GM19035 (cell line): ENCODE results near the gene LGALS3BP.

Experiments used
- ATAC-seq: cut with Tn5 transposase; IDR thresholded peaks from one replicate; pipeline ENCODE4 v1.9.1; 2021; ENCODE audit not compliant: unreplicated experiment

LGALS3BP gene

DNA sequence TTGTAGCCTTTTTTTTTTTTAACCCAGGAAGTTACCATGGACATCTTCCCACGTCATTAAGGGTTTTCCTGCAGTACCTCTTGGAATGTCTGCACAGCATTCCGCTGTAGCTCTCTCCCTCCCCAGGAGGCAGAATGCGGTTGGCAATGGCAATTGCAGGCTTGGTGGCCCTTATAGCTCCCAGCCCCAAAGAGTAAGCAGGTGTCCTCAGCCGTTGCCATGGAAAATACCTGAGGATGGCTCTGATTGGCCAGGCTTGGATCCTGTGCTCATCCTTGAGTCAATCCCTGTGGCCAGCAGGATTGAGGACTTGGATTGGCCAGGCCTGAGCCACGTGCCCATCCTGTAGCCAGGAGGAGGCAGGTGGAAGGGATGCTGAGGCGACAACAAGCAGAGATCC lies 39.0 kb downstream of the LGALS3BP start:
- ATAC-seq, result no peak

DNA sequence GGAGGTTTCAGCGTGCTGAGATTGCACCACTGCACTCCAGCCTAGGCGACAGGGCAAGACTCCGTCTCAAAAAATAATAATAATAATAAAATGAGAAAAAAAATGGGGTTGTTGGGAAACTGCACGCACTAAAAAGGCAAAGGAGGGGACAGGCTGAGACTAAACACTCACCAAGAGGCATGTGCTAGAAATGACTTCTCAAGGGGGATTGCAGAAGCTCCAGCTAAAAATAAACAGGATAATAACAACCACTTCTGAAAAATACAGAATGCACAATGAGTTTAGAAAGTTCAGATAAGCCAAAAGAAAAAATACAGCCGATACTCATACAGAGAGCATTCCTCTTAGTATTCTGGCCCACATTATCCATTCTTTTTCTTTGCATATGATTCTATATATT lies 39.5 kb downstream of the LGALS3BP start:
- no peak for ATAC-seq

DNA sequence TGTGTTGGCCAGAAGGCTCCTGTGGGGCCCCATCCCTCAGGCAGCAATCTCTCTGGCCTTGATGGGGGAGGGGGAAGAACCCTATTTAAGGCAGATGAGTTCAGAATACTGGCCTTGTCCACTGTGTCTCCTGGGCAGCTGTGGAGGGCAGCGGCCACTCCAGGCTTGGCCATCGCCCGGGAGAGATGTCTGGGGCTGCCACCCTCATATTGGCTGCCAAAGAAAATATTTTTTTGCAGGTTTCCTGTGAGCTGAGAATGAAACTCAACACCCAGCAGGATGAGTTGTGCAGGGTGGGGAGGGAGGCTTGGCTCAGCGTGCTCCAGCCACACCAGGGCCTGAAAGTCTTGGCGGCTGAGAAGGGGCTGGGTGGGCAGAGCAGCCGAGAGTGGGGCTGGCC lies 40.1 kb downstream of the LGALS3BP start:
- no peak for ATAC-seq

DNA sequence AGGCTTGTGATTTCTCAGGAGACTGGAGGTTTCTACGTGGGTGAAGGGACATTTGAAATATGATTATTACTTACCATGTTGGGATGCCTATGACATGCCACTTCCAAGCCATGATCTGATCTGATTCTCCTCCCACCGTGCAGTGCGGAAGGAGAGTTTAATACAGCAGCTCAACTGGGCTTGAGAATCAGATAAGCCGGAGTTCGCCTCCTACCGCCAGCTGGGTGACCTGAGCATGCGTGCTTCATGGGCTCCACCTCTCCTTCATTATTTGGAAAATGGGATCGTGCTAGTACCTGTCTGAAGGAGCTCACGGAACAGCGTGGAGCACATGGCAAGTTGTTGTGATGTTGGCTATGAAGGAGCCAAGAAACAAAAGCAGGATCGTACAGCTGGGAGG lies 42.2 kb downstream of the LGALS3BP start:
- ATAC-seq, result no peak

DNA sequence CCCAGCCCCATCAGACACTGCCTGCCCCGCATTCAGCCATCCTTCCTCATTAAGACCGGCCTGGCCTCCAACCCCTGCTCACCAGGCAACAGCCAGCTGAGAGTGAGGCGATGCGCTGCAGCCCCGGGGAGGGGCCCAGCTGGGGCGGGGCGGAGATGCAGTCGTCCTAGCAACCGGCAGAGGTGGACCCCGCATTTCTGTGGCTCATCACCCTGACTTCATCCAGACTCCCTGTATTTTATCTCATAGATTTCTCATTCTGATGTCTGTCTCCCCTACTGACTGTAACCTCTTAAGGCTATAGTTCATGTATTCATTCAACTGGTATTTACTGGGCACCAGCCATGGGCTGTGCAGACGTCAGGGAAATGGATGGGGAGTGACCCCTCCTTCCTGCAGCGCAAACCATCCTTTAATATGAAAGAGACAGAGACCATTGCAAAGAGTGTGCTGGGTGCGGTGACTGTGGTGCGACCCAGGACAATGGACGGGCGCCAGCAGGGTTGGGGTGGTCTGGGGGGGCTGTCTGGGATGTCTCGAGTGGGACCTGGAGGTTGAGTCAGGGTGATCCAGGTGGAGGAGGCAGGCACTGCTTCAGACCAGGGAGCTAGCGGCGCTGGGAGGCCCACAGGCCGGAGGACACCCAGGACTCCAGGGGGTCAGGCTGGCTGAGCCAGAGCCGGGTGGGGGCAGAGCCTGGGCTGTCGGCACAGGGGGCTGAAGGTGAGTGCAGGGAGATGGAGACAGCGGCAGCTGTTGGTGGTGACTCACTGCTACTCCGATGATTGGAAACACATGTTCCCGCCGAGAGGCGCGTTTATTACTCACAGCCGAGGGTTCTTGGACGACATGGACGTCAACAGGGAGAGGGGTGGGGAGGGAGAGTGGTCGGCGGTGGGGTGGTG lies 44.1 kb downstream of the LGALS3BP start:
- ATAC-seq, result no peak

DNA sequence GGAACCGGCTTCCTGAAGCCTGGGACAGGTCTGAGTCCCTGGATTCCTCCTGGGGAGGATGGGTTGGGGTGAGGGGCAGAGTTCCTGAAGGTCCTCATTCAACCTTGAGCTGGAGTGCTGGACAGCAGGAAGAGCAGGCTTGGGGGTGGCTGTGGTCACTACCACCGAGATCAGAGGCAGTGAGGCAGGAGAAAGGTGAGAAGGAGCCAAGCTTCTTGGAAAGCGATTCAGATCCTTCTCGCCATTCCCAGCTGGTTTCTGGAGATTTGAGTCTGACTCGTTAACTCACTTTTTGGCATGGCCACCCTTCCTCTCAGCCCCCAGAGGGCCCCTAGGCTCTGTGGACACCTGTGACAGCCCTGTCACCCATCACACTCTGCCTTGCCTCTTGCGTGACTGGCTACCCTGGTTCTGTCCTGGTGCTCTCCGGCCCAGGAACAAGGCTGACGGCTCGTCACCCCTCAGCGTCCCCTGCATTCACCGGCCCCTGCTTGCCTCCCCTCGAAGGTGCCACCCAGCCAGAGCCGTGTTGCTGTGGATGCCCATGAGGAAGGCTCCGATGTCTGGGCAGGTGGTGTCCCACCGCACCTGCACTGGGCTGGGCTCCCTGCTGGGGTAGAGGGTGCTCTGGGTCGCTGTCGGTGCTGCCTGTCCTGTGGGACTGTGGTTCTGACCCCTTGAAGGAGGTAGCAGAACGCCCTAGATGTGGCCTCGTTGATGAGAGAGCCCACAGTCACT lies 44.9 kb downstream of the LGALS3BP start:
- no peak for ATAC-seq

DNA sequence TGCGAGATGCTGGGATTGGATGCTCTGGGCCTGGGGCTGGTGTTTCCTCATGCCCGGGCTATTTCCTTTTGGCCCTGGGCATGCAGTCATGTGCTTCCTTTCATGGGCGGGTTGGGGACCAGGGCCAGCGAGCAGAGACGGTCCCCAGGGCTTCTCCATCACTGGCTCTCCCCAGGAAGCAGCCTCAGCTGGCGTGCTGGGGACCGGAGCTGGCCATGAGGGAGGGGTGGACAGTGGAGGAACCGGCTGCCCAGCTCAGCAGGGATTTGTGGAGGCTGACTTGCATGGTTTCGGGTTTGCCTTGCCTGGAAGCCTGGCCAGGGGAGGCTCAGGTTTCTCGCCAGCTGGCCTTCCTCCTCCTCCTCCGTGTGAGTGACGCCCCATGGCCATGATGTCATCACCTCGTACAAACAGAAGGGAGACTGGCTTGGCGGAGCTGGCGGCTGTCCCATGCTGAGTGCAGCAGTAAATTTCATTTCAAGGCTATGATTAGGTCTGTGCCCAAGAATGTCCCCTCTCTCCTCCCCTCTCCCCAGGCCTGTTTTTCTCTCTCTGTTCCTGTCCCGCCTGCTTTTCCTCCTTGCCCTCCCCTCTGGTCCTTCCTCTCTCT lies 45.7 kb downstream of the LGALS3BP start:
- ATAC-seq, result no peak

DNA sequence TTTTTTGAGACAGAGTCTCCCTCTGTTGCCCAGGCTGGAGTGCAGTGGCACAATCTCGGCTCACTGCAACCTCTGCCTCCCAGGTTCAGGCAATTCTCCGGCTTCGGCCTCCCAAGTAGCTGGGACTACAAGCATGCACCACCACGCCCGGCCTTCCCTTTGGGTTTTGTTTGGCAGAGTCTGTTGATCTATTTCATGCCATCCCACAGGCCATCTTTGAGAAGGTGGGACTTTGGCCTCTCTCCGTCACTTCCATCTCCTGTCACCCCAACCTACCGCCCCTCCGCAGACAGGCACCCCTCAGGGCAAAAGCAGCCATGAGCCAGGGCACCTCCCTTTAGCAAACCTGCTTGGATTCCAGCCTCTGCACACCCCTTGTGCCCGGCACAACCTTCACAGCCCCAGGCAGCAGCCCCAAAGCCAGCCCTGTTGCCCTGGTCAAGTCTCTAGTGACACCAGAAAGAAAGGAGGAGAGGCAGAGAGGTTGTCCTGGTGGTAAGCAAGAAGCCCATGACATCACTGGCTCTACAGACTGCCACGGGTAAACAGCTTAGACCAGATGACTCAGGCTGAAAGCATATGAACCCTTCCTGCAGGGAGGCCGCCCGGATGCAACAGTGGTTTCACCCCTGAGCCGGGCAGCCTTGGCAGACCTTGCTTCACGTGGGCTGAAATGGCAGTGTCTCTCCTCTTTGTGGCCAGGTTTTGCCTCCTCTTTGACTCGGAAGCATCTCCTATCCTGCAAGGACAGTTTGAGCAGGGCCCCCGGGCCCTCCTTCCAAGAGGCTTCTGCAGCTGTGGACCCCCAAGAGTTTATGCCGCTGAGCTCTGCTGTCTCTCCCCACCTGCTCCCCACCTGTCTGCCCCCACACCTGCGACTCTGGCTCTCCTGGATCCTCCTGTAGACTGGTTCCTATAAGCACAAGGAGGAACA lies 46.4 kb downstream of the LGALS3BP start:
- no peak for ATAC-seq

DNA sequence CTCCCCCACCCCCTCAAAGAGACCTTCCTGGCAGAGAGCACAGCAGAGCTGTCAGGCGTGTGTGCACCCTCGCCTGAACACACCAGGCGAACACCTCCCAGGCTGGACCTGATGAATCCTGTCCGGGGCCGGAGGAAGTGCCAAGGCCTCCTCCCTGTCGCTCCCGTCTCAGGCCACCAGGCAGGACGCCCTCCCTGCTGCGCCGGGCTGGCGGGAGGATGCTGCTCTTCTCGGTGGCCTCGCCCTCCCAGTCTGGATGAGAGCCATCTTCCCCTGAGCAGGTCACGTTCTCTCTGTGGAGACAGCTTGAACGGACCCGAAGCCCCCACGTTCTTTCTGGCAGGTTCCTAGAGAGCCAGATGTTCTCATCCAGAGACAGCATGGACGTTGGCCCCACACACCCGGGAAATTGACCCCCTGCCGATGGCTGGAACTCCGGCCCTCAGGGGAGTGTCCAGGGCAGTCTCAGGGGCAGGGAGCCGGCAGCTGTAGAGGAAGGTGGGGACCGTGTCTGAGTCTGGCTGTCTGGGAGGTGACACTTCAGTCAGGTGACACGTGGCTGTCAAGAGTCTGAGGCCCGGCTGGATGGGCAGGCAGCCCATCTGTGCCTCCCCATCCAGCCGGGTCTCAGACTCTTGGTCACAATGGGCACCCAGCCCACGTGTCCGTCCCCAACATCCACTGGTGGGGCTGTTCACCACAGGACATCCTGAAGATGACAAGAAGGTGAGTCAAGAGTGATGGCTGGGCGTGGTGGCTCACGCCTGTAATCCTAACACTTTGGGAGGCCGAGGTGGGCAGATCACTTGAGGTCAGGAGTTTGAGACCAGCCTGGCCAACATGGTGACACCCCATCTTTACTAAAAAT lies 49.6 kb downstream of the LGALS3BP start:
- no peak for ATAC-seq

DNA sequence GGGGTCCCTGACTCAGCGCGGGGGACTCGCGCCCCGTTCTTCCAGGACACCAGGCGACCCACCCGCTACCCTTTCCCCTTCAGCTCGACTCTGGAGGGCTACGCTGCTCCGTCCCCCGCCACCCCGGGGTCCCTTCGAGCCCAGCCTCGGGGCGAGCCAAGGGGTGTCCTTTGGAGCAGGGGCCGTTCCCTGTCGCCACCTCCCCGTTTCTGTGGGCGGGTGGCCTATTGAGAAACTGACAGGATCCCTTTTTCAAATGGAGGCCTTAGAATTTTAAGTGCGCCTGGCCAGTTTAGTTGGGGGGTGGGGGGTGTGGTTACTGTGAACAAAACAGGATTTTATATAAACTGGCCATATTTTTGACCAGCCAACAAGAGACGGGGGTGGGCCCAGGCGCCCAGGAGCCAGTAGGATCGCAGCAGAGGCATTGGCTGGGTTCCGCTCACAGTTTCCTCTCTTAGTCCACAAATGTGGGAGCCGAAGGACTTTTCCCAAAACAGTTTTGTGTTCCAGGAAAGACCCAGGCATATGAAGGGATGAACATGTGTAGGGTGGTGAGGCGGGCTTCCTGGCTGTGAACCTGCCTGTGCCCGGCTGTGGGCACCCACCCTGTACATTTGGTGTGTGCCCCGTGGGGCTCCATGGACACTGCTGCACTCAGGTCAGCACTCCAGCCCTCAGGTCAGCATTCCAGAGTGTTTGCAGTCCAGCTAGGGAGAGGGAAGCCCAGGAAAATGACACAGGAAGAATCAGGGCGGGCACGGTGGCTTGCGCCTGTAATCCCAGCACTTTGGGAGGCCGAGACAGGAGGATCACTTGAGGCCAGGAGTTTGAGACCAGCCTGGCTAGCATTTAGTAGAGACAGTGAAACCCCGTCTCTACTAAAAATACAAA lies 53.8 kb downstream of the LGALS3BP start:
- ATAC-seq, result no peak

DNA sequence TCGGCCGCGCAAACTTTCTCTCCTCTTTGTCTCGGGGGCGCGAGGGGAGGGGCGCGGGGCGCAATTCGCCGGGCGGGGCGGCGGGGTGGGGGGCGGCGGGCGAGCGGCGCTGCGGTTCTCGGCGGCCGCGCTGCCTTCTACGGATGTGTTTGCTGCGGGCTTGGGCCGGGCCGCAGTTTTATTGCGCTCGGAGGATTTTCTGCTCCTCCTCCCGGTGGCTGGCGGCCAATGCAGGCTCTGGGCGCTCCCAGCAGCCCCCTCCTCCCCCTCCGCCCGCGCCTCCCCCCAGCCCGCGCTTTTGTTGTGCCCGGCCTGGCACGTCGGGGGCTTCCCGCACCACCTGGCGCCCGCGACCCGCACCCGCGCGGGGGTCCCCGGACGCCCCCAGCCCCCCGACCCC lies 54.5 kb downstream of the LGALS3BP start, which contains the start of gene TIMP2:
Gene TIMP2 (minus strand): TSS at position 154 of the 400 bp plus-strand sequence. CDS start 299 bp downstream, outside the sequence.
- no peak for ATAC-seq

DNA sequence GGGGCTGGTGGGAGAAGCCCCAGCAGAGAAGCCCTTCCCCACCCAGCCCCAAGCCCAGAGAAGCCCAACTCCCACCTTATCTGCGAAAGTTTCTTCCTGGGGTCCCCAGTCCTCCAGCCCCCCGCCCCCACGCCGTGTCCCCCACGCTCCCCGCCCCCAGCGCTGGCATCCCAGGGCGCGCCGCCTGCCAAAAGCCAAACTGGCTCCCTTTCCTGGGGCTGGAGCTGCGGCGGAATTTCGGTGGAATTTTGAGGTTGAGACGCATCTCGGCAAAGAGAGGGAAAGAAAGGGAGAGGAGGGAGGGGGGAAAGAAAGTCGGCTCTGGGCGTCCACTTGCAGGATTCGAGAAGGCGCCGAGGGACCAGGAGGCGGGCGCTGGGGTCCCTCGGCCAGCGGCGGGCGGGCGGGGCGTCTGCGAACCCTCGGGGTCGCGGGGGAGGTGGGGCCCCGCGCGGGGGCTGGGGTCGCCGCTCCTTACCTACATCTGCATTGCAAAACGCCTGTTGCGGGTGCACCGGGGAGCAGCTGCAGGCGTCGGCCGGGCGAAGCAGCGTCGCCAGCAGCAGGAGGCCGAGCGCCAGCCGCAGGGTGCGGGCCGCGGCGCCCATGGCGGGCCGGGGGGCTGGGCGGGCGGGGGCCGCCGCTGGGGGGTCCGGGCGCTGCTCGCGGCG lies 55.1 kb downstream of the LGALS3BP start:
- no peak for ATAC-seq

DNA sequence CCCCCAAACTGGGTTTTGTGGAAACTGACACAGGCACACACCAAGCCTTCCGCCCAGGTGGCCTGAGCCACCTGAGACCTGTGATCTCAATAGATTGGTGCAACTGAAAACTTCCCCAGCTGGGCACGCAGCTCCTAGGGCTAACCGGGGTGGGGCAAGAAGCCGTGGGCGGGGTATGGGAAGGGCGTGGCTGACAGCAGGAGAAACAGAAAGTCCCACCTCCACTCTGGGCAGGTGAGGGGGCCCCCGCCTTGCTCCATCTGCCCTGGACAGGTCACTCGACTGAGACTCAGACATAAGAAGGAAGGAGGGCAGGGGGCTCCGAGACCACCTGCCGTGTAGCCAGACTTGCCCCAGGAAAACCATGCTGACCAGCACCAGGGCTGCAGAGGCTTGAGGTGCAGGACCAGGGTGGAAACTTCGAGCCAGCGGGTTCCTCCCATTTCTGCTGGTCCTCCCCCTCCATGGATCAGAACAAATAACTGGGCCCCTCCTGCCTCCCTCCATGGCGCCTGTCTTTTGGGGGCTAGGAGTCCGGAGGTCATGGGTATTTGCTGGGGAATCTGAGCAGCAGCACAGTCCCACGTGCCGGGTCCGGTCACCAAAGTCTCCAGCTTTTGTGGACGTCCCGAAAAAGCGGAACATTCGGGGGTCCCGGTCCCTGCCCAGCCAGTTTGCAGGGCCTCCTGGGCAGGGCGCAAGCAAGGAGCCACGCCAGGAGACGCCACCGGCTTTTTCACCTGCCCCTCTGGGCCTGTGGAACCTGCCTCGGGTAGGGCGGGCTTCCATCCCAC lies 55.9 kb downstream of the LGALS3BP start:
- ATAC-seq, result no peak

DNA sequence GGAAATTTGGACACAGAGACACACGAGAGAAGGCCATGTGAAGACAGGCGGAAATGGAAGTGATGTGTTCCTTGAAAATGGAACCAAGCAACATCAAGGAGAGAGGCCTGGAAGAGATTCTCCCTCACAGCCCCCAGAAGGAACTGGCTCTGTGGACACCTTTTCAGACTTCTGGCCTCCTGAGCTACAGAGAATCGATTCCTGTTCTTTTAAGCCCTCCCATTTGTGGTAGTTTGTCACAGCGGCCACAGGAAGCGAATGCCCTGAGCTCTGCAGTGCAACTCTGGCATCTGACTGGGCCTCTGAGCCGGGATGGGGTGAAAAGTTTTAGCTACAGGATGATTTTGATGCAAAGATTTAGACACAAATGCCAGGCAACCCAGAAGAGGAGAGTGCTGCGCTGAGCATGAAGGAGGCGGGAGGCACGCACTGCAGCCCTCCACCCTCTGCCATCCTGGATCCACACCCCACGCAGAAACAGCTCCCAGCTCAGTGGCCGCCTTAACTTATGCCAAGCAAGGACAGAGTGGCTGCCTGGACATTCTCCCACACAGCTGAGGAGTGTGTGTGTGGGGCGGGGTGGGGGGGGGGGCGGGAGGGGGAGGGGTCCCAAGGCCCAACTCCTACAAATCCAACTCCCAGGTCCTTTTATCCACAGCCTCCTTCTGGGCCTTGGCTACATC lies 56.8 kb downstream of the LGALS3BP start:
- ATAC-seq, result no peak

DNA sequence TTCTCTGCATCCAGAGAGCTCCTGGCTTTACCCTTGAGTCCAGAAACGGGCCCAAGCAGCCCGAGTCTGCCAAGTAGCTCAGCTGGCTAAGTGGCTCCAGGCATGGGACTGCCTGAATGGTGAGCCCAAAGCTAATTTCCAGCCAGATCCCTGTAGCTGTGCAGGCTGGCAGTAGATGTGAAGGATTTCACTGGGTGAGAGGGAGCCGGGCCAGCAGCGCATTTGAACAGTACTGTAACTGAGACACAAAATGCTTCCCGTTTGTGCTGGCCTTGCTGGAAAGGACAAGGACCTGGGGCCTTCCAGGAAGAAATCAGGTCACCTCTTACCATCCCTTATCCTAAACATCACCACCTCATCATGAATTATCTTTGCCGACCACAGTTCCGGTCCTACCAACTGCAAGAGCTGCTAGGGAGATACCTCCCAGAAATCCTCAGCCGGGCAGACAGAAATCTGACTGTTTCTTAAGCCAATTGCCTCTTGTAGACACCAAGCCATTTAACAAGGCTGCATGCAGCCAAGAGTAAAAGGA lies 58.2 kb downstream of the LGALS3BP start:
- ATAC-seq, result no peak
